Activated CD8-positive, alpha-beta T cell treated with anti-CD3 and anti-CD28 coated beads for 36 hours (primary cell): ENCODE measurements around the gene SMPD2. TPM values are rescaled to one million over a fixed set of nuclear protein-coding genes. Genes with fewer than 3 reads are reported as not detected.

Source experiments
- ATAC-seq: fragments of 200-7000 bp; cut with Tn5 transposase; one replicate; pipeline ENCODE4 v1.10.0; 2021; ENCODE audit warnings: mild to moderate bottlenecking, moderate library complexity
- CTCF ChIA-PET: fragments of 350-600 bp; sonication (Branson Sonifier 250); formaldehyde crosslinking; loops from one replicate; lab custom pipeline; 2021; ENCODE audit warnings: antibody characterized with exemption; lab: Charles Lee
- POLR2A ChIA-PET: fragments of 350-600 bp; sonication (Branson Sonifier 250); formaldehyde crosslinking; loops from one replicate; lab custom pipeline; 2021; ENCODE audit warnings: antibody characterized with exemption; lab: Charles Lee
- DNase-seq: peaks from one replicate; pipeline ENCODE4 v3.0.0-alpha.2; 2020
- H3K27ac Mint-ChIP-seq: one replicate; pipeline ENCODE4 v1.8.0; 2021; ENCODE audit warnings: mild to moderate bottlenecking, mixed read lengths
- H3K27me3 Mint-ChIP-seq: one replicate; pipeline ENCODE4 v1.8.0; 2021; ENCODE audit warnings: mixed read lengths
- H3K36me3 Mint-ChIP-seq: one replicate; pipeline ENCODE4 v1.8.0; 2021; ENCODE audit warnings: low read depth, mixed read lengths
- H3K4me1 Mint-ChIP-seq: one replicate; pipeline ENCODE4 v1.8.0; 2021; ENCODE audit warnings: low read depth, mixed read lengths
- H3K4me3 Mint-ChIP-seq: one replicate; pipeline ENCODE4 v1.8.0; 2021; ENCODE audit warnings: mild to moderate bottlenecking, moderate library complexity, mixed read lengths
- H3K9me3 Mint-ChIP-seq: one replicate; pipeline ENCODE4 v1.8.0; 2021; ENCODE audit warnings: mixed read lengths
- CTCF ChIP-seq: fragments of 200-600 bp; IDR thresholded peaks from one replicate; pipeline ENCODE4 v1.8.0; 2022; ENCODE audit warnings: antibody characterized with exemption, mild to moderate bottlenecking
- intact Hi-C: fragments of 100-400 bp; cut with micrococcal nuclease; formaldehyde crosslinking; loops from one replicate; pipeline ENCODE4 v1.10.0; 2022
- total RNA-seq, 2 experiments: library from RNA; stranded (reverse); gene quantifications; one replicate each; pipeline ENCODE4 v1.2.3, GENCODE V29; 2021

Gene SMPD2
- total RNA-seq, 2 experiments from 2014 or later = 8.7 to 9.6 TPM

GRCh38 chr6:109454496-109455436 is 14.2 kb downstream of the SMPD2 start:
- ChIA-PET POLR2A (interaction anchor here (0.7 to 8.3 kb wide), 7 partner anchors 9 to 78 kb away, joined by 3 to 119 read pairs (median 6); partner anchors contain the start of genes CD164, PPIL6 and SMPD2), CTCF (interaction anchor here (0.6 to 3.0 kb wide), 6 partner anchors 10 to 388 kb away, joined by 3 to 10 read pairs (median 6); partner anchors contain the start of genes CD164, PPIL6, SMPD2 and ZBTB24)
- no peak for TF ChIP-seq CTCF
- Mint-ChIP-seq H3K9me3 (no peaks in the 10 kb centered on the region), H3K36me3 (peaks cover 11% of the 10 kb centered on the region), H3K4me3 (peak overlapping the region; percentile 90), H3K27ac (peak overlapping the region; percentile 97), H3K27me3 (no peaks in the 10 kb centered on the region), H3K4me1 (peaks cover 72% of the 10 kb centered on the region)
- ATAC-seq = peak; percentile 54
- DNase-seq = peak; percentile 84
- intact Hi-C loops = loop anchor here (2.0 kb wide), 2 partner anchors 14 to 72 kb away; partner anchors contain the start of genes CD164, PPIL6 and SMPD2

- CTCF ChIA-PET = interaction anchor here (0.7 to 2.3 kb wide), 10 partner anchors 9 to 389 kb away, joined by 3 to 11 read pairs (median 6); partner anchors contain the start of genes CD164, PPIL6, SMPD2 and ZBTB24
- Mint-ChIP-seq H3K9me3 (no peaks in the 10 kb centered on the region), H3K36me3 (peaks cover 11% of the 10 kb centered on the region), H3K27ac (peak within 1 kb of the TSS; percentile 97), H3K4me3 (peak within 1 kb of the TSS; percentile 90), H3K27me3 (no peaks in the 10 kb centered on the region), H3K4me1 (peaks cover 70% of the 10 kb centered on the region)
- intact Hi-C loops = loop anchor here (2.0 kb wide), 2 partner anchors 15 to 73 kb away; partner anchors contain the start of genes CD164, PPIL6 and SMPD2
- ATAC-seq (peak; percentile 54), DNase-seq (peak; percentile 79)
- POLR2A ChIA-PET = interaction anchor here (0.8 to 8.3 kb wide), 8 partner anchors 8 to 83 kb away, joined by 3 to 119 read pairs (median 10); partner anchors contain the start of genes CD164, PPIL6, SMPD2 and ZBTB24
- TF ChIP-seq CTCF = peak; percentile 16
Observed at GRCh38 chr6:109455437-109456110, 15.1 kb downstream of the SMPD2 start, which contains the start of gene MICAL1. TSS of gene MICAL1 (minus strand) at chr6:109455772. CDS start at chr6:109454196, 1,576 bp downstream.

GRCh38 chr6:109456111-109456583 is 15.6 kb downstream of the SMPD2 start:
- no peak for ATAC-seq
- DNase-seq = no peak
- Mint-ChIP-seq H3K9me3 (no peaks in the 10 kb centered on the region), H3K27me3 (no peaks in the 10 kb centered on the region), H3K36me3 (peaks cover 11% of the 10 kb centered on the region), H3K27ac (no peak overlapping the region), H3K4me3 (peak overlapping the region; percentile 90), H3K4me1 (peaks cover 72% of the 10 kb centered on the region)
- CTCF ChIA-PET = interaction anchor here (0.7 to 2.3 kb wide), 12 partner anchors 9 to 267 kb away, joined by 3 to 11 read pairs (median 4); partner anchors contain the start of genes CD164, PPIL6, SMPD2 and ZBTB24
- POLR2A ChIA-PET = interaction anchor here (0.9 to 8.3 kb wide), 8 partner anchors 8 to 83 kb away, joined by 3 to 119 read pairs (median 10); partner anchors contain the start of genes CD164, PPIL6, SMPD2 and ZBTB24
- TF ChIP-seq CTCF = peak; percentile 1
- intact Hi-C loops = no loop called here

GRCh38 chr6:109456710-109457561 is 16.4 kb downstream of the SMPD2 start:
- H3K36me3 Mint-ChIP-seq = peaks cover 17% of the 10 kb centered on the region
- DNase-seq = no peak
- CTCF ChIA-PET = interaction anchor here (1.0 to 2.3 kb wide), 10 partner anchors 12 to 268 kb away, joined by 3 to 11 read pairs (median 6); partner anchors contain the start of genes CD164, PPIL6, SMPD2 and ZBTB24
- intact Hi-C loops = no loop called here
- H3K9me3 Mint-ChIP-seq = peaks cover 2% of the 10 kb centered on the region
- no peaks in the 10 kb centered on the region for H3K27me3 Mint-ChIP-seq
- POLR2A ChIA-PET = interaction anchor here (1.1 to 8.3 kb wide), 4 partner anchors 9 to 74 kb away, joined by 5 to 119 read pairs (median 26); partner anchors contain the start of genes CD164, PPIL6, SMPD2 and ZBTB24
- peak overlapping the region; percentile 12 for H3K27ac Mint-ChIP-seq
- no peak for ATAC-seq
- H3K4me1 Mint-ChIP-seq = peaks cover 73% of the 10 kb centered on the region
- TF ChIP-seq CTCF = no peak
- no peak overlapping the region for H3K4me3 Mint-ChIP-seq
